ENCODE data around the gene SLC22A5. TPM values are rescaled to one million over a fixed set of nuclear protein-coding genes. Genes with fewer than 3 reads are reported as not detected.

Gene SLC22A5
- total and polyA plus RNA-seq, 2 donors: 6.4 to 9.3 TPM

DNA sequence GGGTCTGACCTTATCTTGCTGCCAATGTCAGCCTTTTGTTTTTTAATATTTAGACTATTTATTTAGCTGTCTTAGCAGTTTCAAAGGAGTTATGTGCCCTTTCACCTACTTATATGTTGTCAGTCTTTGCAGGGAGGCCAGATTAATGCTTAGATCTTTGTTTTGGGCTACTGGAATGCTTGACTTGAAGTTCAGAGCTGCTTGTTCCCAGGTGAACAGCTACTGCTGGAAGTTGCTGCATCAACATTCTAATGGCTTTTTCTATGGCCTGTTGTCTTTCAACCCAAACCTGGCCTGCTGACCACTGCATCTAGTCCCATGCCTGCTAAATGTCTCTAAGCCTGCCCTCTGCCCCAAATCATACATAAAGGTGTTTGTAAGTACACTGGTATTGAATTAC lies 3.0 kb downstream of the SLC22A5 start:
- no peaks in the 10 kb centered on the region for H3K4me1 ChIP-seq (ENCODE audit: insufficient read depth)

DNA sequence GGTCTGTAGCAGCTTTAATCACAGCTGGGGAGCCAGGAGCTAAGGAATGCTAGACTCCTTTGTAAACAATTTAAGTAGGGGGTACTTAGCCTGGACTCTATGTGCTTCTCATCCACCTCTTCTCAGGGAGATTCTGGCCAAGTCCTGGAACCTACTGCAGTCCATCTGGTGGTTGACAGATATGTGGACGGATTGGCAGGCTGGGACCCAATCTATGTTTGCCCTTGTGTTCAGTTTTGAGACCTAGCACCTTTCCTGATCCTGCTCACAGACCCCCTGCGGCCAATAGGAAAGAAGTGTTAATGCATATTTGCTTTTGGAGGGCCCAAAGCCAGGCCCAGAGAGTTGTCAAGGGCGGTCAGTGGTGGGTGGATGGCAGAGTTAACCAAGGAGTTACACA lies 6.4 kb downstream of the SLC22A5 start:
- no peak for DNase-seq (ENCODE audit: extremely low spot score)
- Histone ChIP-seq H3K36me3 (ENCODE audit: insufficient read depth) (no peaks in the 10 kb centered on the region), H3K4me1 (ENCODE audit: insufficient read depth) (no peaks in the 10 kb centered on the region), H3K27ac (ENCODE audit: low read depth) (no peak overlapping the region), H3K4me3 (ENCODE audit: low read depth, low read length) (no peak overlapping the region)
- 96% methylated on average over 3 of the region's 3 CpGs for WGBS

More for the DNA sequence above, 3.0 kb downstream of the SLC22A5 start:
- DNase-seq (ENCODE audit: extremely low spot score): no peak
- Histone ChIP-seq H3K36me3 (ENCODE audit: insufficient read depth) (no peaks in the 10 kb centered on the region), H3K27ac (ENCODE audit: low read depth) (no peak overlapping the region), H3K4me3 (ENCODE audit: low read depth, low read length) (no peak overlapping the region)

DNA sequence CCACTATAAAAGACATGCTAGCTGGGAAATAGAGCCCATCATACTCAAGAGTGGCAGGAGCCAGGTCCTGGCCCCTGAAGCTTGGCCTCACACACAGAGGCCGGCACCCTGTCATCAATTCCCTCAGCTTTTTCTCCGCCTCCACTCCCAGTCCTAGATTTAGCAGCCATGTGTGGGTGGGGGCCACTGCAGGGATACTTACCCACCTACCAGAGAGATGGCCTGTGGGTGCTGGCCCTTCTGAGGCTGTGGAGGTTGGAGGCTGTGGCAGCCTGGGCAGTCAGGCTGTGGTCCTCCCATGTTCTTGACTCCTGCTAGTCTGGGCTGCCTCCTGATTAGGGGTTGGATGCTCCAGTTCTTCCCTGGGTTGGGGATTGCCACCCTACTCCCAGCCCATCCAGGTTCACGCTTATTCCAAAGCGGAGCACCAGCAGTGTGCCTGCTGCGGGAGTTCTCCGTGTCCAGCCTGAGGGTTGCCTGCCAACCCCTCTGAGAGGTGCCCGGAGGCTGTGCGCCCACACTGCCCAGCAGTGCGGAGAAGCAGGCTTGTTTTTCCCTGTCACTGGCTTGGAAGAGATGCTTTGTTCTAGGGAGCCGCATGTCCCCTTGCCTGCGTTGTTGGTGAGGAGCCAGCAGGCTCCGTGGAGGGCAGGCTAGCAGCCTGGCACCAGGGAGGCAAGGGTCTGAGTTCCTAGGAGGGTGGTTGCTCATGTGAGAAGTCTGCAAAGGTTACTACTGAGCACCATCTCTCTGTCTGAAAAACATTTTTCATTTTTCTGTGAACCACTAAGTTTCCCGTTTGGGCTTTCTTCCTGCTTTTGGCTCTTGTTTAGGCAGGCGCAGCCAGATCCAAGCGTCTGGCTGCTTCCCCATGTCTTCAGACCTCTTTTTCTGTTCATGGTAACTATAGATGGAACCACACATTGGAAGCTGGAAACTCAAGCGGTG lies 7.5 kb downstream of the SLC22A5 start:
- no peak for DNase-seq (ENCODE audit: extremely low spot score)
- 80% methylated on average over 16 of the region's 16 CpGs for WGBS
- no peaks in the 10 kb centered on the region for H3K36me3 ChIP-seq (ENCODE audit: insufficient read depth)
- H3K4me1 ChIP-seq (ENCODE audit: insufficient read depth): no peaks in the 10 kb centered on the region
- no peak overlapping the region for H3K4me3 ChIP-seq (ENCODE audit: low read depth, low read length)
- H3K27ac ChIP-seq (ENCODE audit: low read depth): no peak overlapping the region

DNA sequence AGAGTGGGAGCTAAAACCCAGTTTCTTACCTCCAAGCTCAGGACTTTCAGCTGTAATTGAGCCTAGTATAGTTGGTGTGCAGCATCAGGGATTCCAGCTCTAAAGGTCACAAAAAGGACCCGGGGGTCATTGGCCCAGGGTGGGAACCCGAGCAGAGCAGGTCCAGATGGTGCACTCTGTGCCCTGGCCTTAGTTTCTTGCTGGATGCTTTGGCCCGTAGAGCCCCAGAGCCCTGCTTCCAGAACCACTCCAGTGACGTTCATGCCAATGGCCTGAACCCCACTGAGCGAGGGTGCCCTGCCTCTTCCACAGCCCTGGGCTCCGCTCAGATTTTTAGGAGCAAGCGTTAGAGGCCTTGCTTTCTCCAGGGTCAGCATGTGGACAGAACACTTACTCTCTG lies 8.2 kb downstream of the SLC22A5 start:
- peaks cover 3% of the 10 kb centered on the region for H3K4me1 ChIP-seq (ENCODE audit: insufficient read depth)
- H3K27ac ChIP-seq (ENCODE audit: low read depth): no peak overlapping the region
- WGBS: 75% methylated on average over 7 of the region's 7 CpGs
- DNase-seq (ENCODE audit: extremely low spot score): no peak
- no peaks in the 10 kb centered on the region for H3K36me3 ChIP-seq (ENCODE audit: insufficient read depth)
- H3K4me3 ChIP-seq (ENCODE audit: low read depth, low read length): no peak overlapping the region

DNA sequence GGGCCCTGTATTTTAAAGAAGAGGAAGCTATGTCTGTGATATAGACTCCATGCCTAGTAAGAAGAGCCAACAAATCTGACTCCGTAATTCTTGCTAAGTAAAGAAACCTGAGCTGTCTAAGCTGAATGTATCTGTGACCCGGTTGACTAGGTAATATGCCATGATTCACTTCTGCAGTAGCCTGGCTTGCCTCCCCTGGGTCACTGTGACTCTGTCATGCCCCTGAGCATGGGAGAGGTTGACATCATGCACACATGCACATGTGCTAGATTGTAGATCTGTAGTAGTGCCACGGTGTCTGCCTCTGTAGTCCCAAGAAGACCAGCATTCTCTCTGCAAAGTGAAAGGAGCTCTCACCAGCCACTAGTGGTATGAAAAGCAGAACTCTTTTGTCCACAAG lies 9.1 kb downstream of the SLC22A5 start:
- no peaks in the 10 kb centered on the region for H3K36me3 ChIP-seq (ENCODE audit: insufficient read depth)
- peaks cover 3% of the 10 kb centered on the region for H3K4me1 ChIP-seq (ENCODE audit: insufficient read depth)
- H3K4me3 ChIP-seq (ENCODE audit: low read depth, low read length): no peak overlapping the region
- no peak for DNase-seq (ENCODE audit: extremely low spot score)
- H3K27ac ChIP-seq (ENCODE audit: low read depth): peak overlapping the region; percentile 3
- WGBS: 85% methylated on average over 3 of the region's 3 CpGs

DNA sequence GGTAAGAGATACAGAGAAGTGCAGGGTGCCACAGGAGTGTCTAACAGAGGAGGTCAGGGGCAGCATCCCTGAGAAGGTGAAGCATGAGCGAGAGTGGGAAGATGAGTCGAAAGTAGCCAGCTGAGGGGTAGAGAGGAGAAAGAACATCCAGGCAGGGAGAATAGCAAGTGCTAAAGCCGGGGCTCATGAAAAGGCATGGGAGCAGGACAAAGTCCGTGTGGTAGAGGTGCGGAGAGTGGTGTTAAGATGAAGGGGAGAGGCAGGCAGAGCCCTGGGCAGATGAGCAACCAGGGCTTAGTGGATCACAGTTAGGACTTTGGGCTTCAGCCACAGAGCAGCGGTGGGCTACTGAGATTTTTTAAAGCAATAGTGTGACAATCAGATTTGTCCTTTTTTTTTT lies 10.5 kb downstream of the SLC22A5 start:
- DNase-seq (ENCODE audit: extremely low spot score): no peak
- no peak overlapping the region for H3K4me3 ChIP-seq (ENCODE audit: low read depth, low read length)
- no peak overlapping the region for H3K27ac ChIP-seq (ENCODE audit: low read depth)
- 97% methylated on average over 6 of the region's 6 CpGs for WGBS
- no peaks in the 10 kb centered on the region for H3K36me3 ChIP-seq (ENCODE audit: insufficient read depth)
- H3K4me1 ChIP-seq (ENCODE audit: insufficient read depth): peaks cover 3% of the 10 kb centered on the region

DNA sequence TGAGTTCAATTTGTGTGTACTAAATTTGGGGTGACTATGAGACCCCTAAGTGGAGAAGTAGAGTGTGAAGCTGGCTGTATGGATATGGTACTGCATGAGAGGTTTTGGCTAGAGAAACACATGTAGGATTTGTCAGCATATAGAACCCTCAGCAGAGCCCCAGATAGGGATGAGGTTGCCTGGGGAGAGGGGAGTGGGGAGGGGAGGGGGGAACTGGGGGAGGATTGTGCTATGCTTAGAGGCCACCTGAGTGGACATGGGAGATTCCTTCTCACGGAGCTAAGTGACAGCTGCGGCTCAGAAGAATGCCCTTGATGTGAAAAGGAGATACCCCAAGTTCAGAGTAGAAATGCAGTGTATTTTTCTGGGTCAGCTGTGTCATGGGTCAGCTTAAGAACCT lies 11.2 kb downstream of the SLC22A5 start:
- no peak overlapping the region for H3K4me3 ChIP-seq (ENCODE audit: low read depth, low read length)
- 82% methylated on average over 2 of the region's 2 CpGs for WGBS
- H3K27ac ChIP-seq (ENCODE audit: low read depth): no peak overlapping the region
- H3K36me3 ChIP-seq (ENCODE audit: insufficient read depth): no peaks in the 10 kb centered on the region
- peaks cover 3% of the 10 kb centered on the region for H3K4me1 ChIP-seq (ENCODE audit: insufficient read depth)
- DNase-seq (ENCODE audit: extremely low spot score): no peak

DNA sequence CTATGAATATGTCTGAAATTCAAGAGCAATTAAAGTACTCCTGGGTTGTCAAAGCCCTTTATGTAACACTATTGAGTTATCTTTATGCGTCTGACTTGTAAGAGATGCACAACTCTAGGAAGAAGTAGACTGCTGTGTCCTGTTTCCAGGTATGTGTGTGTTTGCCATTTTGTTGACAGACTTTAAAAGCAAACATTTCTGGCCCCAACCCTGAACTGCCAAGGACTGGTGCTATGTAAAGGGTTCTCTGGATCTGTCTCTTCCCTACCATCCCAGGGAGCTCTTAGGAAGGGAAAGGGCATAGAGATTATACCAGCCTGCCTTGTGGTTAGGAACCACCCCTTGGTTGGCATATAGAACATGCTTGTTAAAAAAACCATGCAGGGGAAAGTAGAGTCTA lies 12.1 kb downstream of the SLC22A5 start:
- WGBS: 84% methylated on average over 1 of the region's 1 CpG
- DNase-seq (ENCODE audit: extremely low spot score): no peak
- Histone ChIP-seq H3K27ac (ENCODE audit: low read depth) (peak overlapping the region; percentile 4), H3K4me3 (ENCODE audit: low read depth, low read length) (no peak overlapping the region), H3K36me3 (ENCODE audit: insufficient read depth) (no peaks in the 10 kb centered on the region), H3K4me1 (ENCODE audit: insufficient read depth) (peaks cover 3% of the 10 kb centered on the region)

DNA sequence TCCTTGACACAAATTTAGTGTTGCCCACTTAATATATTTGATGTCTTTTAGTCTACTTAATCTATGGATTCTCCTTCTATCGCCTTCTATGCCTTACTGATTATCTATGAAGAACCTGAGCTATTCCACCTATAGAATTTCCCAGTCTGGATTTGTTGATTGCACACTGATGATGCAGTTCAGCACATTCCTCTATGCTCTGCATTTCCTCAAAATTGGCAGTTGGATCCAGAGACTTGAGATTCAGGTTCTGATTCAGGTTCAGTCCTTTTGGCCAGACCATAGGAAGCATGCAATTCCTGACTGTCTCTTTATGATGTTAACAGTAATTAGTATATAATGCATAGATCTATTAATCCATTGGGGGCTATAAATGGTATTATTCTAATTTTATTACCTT lies 13.8 kb downstream of the SLC22A5 start:
- Histone ChIP-seq H3K4me3 (ENCODE audit: low read depth, low read length) (no peak overlapping the region), H3K27ac (ENCODE audit: low read depth) (no peak overlapping the region), H3K4me1 (ENCODE audit: insufficient read depth) (peaks cover 3% of the 10 kb centered on the region), H3K36me3 (ENCODE audit: insufficient read depth) (no peaks in the 10 kb centered on the region)
- no peak for DNase-seq (ENCODE audit: extremely low spot score)
- 99% methylated on average over 1 of the region's 1 CpG for WGBS

DNA sequence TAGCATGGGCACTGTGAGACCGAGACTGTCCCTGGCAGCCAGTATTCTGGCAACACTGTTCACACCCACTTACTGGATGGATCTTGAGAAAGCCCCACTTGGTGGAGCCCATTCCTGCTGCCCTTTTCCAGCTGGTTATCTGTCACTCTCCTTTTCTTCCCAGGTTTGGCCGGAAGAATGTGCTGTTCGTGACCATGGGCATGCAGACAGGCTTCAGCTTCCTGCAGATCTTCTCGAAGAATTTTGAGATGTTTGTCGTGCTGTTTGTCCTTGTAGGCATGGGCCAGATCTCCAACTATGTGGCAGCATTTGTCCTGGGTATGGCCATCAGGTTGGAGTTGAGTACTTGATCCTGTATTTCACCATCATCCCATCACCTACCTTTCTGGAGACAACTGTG lies 14.5 kb downstream of the SLC22A5 start:
- Histone ChIP-seq H3K4me1 (ENCODE audit: insufficient read depth) (peaks cover 3% of the 10 kb centered on the region), H3K36me3 (ENCODE audit: insufficient read depth) (no peaks in the 10 kb centered on the region), H3K27ac (ENCODE audit: low read depth) (no peak overlapping the region), H3K4me3 (ENCODE audit: low read depth, low read length) (no peak overlapping the region)
- 94% methylated on average over 5 of the region's 5 CpGs for WGBS
- no peak for DNase-seq (ENCODE audit: extremely low spot score)

DNA sequence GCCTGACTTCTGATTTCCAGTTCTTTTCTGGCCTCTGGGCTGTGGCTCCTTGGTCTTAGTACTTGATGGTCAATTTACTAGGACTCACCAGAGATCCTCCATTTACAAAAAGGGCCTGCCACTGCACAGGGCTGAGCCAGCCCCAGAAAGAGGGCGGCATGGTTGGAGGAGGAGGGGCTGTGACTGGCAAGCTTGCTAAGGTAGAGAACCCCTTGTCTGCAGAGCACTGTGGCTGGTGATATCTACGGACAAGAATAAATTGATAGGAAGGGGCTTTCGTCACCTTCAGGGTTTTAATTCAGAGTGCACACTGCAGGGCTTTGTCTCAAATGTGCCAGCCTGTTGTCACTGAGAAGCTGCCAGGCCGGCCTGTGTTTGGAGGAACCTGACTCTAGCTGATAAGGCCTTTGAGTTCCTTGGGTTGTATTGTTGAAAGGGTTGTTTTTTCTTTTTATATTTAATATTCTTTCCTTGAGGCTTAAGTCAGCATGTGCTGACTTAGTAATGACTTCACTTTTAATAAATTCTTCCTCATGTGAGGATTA lies 15.1 kb downstream of the SLC22A5 start:
- peaks cover 3% of the 10 kb centered on the region for H3K4me1 ChIP-seq (ENCODE audit: insufficient read depth)
- no peak for DNase-seq (ENCODE audit: extremely low spot score)
- no peaks in the 10 kb centered on the region for H3K36me3 ChIP-seq (ENCODE audit: insufficient read depth)
- H3K27ac ChIP-seq (ENCODE audit: low read depth): no peak overlapping the region
- 90% methylated on average over 4 of the region's 4 CpGs for WGBS
- H3K4me3 ChIP-seq (ENCODE audit: low read depth, low read length): no peak overlapping the region

DNA sequence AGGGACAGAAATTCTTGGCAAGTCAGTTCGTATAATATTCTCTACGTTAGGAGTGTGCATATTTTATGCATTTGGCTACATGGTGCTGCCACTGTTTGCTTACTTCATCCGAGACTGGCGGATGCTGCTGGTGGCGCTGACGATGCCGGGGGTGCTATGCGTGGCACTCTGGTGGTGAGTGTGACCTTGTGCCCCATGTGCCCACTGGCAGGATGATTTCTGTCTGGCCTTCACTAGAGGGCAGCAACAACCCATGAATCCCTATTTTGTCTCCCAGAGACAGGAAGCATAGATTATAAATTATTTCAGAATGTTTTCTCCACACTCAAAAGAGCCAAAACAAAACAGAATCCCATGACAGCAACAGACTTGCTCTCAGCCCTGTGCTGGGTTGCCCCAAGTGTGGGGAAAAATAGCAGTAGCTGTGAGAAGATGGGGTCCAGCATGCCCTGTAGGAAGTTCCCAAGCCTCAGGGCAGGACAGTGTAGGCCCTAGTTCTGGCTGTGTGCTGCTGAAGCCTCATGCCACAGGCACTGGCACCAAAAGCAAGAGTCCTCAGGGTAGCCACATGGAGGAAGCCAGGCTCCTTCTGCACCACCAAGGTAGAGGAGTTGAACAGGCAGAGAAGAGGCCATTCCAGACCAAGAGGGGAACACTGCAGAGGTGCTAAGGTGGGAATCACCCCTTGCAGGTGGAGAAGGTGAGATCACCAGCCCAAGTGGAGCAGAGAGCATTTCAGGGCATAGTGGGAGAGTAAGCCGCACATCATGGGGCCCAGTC lies 16.0 kb downstream of the SLC22A5 start:
- H3K27ac ChIP-seq (ENCODE audit: low read depth): no peak overlapping the region
- 43% methylated on average over 9 of the region's 9 CpGs for WGBS
- no peak overlapping the region for H3K4me3 ChIP-seq (ENCODE audit: low read depth, low read length)
- H3K36me3 ChIP-seq (ENCODE audit: insufficient read depth): no peaks in the 10 kb centered on the region
- peaks cover 3% of the 10 kb centered on the region for H3K4me1 ChIP-seq (ENCODE audit: insufficient read depth)
- no peak for DNase-seq (ENCODE audit: extremely low spot score)

DNA sequence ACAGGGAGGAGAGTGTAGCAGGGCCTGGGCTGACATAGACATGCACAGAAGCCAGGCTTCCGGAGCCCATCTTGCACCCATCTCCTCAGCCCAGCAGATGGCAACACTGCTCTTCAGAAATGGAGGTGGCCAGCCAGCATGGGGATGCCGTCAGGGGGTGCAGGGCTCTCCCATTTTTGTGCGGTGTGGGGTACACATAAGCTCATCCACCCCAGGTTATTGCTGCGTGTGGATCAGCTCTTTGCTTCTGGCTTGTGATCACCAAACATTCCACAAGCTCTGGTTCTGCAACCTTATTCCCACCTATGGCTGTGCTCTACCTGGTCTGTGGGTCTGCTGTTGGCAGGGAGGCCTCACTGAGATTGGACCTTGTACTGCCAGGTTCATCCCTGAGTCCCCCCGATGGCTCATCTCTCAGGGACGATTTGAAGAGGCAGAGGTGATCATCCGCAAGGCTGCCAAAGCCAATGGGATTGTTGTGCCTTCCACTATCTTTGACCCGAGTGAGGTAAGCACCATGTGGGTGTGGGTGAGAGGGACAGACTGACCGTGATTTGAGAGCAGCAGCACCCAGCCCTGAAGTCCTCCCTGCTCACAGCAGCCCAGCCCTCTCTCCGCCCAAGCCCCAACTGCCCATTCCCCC lies 17.3 kb downstream of the SLC22A5 start:
- no peak overlapping the region for H3K4me3 ChIP-seq (ENCODE audit: low read depth, low read length)
- DNase-seq (ENCODE audit: extremely low spot score): no peak
- H3K27ac ChIP-seq (ENCODE audit: low read depth): peak overlapping the region; percentile 45
- peaks cover 3% of the 10 kb centered on the region for H3K4me1 ChIP-seq (ENCODE audit: insufficient read depth)
- no peaks in the 10 kb centered on the region for H3K36me3 ChIP-seq (ENCODE audit: insufficient read depth)
- 29% methylated on average over 10 of the region's 10 CpGs for WGBS

Data from urinary bladder (tissue), 4 donors.